ENCODE data around the gene SLC23A2. TPM values are rescaled to one million over a fixed set of nuclear protein-coding genes. Genes with fewer than 3 reads are reported as not detected.
"Not testable (repeated sequence)": the region's sequence is repeated elsewhere in the genome, so short reads cannot be mapped to it uniquely, and the experiment has no call there.

The SLC23A2 gene
- total RNA-seq, 1 donor from 2014 or later, result 17.0 TPM

- intact Hi-C loops (cut with micrococcal nuclease), result no loop called here
Measured at GRCh38 chr20:4853004-4853403, 148.3 kb downstream of the SLC23A2 start.

DNA sequence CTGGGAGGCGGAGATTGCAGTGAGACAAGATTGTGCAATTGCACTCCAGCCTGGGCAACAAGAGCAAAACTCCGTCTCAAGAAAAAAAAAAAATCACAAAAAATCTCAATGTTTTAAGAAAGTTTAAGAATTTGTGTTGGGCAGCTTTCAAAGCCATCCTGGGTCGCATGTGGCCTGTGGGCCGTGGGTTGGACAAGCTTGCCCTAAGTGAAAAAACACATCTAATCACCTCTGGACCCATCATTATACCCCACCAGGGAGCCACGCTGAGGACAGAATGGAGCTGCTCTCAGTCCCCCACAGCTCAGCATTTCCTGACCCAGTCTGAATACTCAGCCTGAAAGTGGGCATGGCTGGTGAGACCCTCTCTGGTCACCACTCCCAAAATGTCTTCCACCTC is 150.3 kb downstream of the SLC23A2 start:
- intact Hi-C loops (cut with micrococcal nuclease), result no loop called here

DNA sequence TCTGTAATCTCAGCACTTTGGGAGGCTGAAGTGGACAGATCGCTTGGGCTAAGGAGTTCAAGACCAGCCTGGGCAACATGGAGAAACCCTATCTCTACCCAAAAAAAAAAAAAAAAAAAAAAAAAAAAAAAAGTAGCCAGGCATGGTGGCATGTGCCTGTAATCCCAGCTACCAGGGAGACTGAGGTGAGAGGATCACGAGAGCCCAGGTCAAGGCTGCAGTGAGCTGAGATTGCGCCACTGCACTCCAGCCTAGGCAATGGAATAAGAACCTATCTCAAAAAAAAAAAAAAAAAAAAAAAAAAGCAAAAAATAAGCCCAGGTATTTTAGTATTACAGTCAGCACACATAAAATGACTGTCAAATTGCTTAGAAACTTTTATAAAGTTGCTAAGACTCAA is 152.5 kb downstream of the SLC23A2 start:
- intact Hi-C loops (cut with micrococcal nuclease), result not testable (repeated sequence)

DNA sequence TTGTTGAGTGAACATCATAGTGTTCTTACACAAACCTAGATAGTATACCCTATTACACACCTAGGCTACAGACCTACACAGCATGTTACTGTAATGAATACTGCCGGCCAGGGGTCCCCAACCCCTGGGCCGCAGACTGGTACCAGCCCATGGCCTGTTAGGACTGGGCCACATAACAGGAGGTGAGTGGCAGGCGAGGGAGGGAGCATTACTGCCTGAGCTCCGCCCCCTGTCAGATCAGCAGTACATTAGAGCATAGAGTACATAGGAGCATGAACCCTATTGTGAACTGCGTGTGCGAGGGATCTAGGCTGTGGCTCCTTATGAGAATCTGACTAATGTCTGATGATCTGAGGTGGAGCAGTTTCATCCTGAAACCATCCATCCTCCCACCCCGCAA is 153.3 kb downstream of the SLC23A2 start:
- intact Hi-C loops (cut with micrococcal nuclease), result no loop called here

- intact Hi-C loops (cut with micrococcal nuclease), result no loop called here
Measured at GRCh38 chr20:4846821-4847220, 154.5 kb downstream of the SLC23A2 start.

- intact Hi-C loops (cut with micrococcal nuclease), result no loop called here
Measured at GRCh38 chr20:4844751-4845465, 156.4 kb downstream of the SLC23A2 start.

- intact Hi-C loops (cut with micrococcal nuclease), result no loop called here
Measured at GRCh38 chr20:4844325-4844724, 157.0 kb downstream of the SLC23A2 start.

DNA sequence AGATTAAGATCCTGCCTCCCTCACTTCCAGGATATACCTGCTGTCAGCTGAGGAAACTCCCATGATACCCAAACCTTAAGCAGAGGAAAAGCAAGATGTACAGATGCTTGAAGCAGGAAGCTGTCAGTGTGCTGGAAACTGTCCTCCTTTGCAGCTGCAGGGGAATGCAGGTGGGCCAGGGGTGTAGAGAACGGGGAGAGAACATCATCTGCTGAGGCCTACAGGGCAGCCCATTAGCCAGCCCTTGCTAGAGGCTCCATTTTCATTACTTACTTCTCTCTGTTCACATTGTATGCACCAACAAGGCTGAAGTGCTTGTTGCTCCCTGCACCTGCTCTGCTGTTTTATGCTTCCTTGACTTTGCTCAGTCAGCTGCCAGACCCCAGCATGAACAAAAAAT is 160.5 kb downstream of the SLC23A2 start:
- intact Hi-C loops (cut with micrococcal nuclease), result no loop called here

- intact Hi-C loops (cut with micrococcal nuclease), result no loop called here
Measured at GRCh38 chr20:4838526-4838925, 162.8 kb downstream of the SLC23A2 start.

GRCh38 chr20:4837760-4838159 is 163.6 kb downstream of the SLC23A2 start:
- intact Hi-C loops (cut with micrococcal nuclease), result no loop called here

- intact Hi-C loops (cut with micrococcal nuclease), result no loop called here
Measured at GRCh38 chr20:4836935-4837334, 164.4 kb downstream of the SLC23A2 start.

- intact Hi-C loops (cut with micrococcal nuclease), result no loop called here
Measured at GRCh38 chr20:4836473-4836872, 164.8 kb downstream of the SLC23A2 start.

GRCh38 chr20:4835244-4836177 is 165.8 kb downstream of the SLC23A2 start:
- intact Hi-C loops (cut with micrococcal nuclease), result no loop called here

- intact Hi-C loops (cut with micrococcal nuclease), result no loop called here
Measured at GRCh38 chr20:4833074-4833728, 168.1 kb downstream of the SLC23A2 start.

DNA sequence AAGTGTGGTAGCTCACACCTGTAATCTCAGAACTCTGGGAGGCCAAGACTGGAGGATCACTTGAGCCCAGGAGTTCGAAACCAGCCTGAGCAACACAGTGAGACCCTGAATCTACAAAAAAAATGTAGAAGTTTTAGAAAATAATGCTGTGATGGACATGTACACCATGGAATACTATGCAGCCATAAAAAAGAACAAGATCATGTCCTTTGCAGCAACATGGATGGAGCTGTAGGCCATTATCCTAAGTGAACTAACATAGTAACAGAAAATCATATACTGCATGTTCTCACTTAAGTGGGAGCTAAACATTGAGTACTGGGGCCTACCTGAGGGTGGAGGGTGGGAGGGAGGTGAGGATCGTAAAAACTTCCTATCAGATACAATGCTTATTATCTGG is 168.8 kb downstream of the SLC23A2 start:
- intact Hi-C loops (cut with micrococcal nuclease), result no loop called here

GRCh38 chr20:4830696-4831095 is 170.6 kb downstream of the SLC23A2 start:
- intact Hi-C loops (cut with micrococcal nuclease), result no loop called here

GRCh38 chr20:4830259-4830658 is 171.1 kb downstream of the SLC23A2 start:
- intact Hi-C loops (cut with micrococcal nuclease), result no loop called here

DNA sequence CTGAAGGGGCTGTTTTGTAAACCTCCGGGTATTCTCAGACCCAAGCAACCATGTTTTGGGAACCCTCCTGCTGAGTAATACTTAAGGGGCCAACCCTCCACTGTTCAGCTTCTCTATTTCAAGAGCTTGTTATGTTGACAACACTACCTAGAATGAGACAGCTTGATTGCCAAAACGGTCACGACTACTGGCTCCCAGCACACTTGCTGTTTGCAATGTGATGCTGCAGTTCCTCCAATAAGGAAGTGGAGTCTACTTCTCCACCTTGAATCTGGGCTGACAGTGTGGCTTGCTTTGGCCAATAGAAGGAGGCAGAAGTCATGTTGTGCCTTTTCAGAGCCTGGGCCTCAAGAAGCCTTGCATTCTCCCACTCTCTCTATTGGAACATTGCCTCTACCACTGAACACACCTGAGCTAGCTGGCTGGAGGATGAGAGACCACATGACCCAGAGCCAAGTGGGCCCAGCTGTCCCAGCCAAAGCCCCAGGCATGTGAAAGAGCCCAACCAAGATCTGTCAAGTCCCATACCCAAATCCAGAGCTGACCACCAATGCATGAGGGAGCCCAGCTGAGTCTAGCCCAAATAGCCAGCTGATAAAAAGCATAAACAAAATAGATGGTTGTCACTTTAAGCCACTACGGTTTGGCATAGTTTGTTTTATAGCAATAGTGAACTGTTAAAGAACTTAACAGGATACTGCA is 171.6 kb downstream of the SLC23A2 start:
- intact Hi-C loops (cut with micrococcal nuclease), result no loop called here

GRCh38 chr20:4828830-4829513 is 172.3 kb downstream of the SLC23A2 start:
- intact Hi-C loops (cut with micrococcal nuclease), result no loop called here

DNA sequence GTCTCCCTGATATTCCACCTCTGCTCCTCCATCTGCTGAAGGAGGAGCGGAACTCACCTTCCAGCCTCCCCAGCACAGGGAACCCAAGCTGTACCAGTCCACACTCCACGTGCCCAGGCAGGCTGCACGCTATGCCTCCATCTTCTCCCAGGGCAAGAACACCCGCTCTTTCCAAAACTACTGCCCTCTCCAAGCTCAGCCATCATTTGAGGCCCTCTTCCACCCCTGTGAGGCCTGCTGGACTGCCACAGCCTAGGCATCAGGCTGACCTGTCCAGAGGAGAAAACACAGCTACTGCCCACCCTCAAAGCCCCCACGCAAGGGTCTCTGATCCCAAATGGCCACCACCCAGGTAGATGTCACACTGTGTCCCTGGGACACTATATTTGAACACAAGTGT is 179.7 kb downstream of the SLC23A2 start:
- intact Hi-C loops (cut with micrococcal nuclease), result no loop called here
